HG03558 (cell line): Measurements from ENCODE around the gene KCNT2.
"Not testable (repeated sequence)": the region's sequence is repeated elsewhere in the genome, so short reads cannot be mapped to it uniquely, and the experiment has no call there.

Experiments used
- ATAC-seq: cut with Tn5 transposase; IDR thresholded peaks from one replicate; pipeline ENCODE4 v1.9.1; 2021; ENCODE audit warnings: moderate number of reproducible peaks; ENCODE audit not compliant: unreplicated experiment; ENCODE audit errors: extremely low read depth

The KCNT2 gene

DNA sequence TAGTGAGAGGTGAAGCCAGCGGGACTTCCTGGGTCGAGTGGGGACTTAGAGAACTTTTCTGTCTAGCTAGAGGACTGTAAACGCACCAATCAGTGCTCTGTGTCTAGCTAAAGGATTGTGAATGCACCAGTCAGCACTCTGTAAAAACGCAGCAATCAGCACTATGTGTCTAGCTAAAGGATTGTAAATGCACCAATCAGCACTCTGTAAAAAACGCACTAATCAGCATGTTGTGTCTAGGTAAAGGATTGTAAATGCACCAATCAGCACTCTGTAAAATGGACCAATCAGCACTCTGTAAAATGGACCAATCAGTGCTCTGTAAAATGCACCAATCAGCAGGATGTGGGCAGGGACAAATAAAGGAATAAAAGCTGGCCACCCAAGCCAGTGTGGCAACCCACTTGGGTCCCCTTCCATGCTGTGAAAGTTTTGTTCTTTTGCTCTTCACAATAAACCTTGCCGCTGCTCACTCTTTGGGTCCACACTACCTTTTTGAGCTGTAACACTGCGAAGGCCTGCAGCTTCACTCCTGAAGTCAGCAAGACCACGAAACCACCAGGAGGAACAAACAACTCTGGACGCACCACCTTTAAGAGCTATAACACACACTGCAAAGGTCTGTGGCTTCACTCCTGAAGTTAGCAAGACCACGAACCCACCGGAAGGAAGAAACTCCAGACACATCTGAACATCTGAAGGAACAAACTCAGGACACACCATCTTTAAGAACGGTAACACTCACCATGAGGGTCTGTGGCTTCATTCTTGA lies 85.5 kb downstream of the KCNT2 start:
- not testable (repeated sequence) for ATAC-seq

DNA sequence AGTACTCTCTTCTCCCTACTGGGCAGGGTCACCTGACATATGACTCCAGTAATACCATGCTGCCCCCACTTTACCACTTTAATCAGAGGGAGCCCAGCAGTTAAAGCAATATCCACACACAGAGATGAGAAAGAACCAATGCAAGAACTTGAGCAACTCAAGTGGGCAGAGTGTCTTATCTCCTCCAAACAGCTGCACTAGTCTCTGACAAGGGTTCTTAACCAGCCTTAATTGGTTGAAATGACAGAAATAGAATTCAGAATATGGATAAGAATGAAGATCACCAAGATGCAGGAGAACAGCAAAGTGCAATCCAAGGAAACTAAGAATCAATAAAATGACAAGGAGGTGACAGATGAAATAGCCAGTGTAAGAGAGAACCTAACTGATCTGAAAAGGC lies 91.0 kb downstream of the KCNT2 start:
- no peak for ATAC-seq

GRCh38 chr1:196516373-196516772 lies 91.9 kb downstream of the KCNT2 start:
- ATAC-seq, result no peak

- ATAC-seq, result no peak
Measured at GRCh38 chr1:196515904-196516303, 92.3 kb downstream of the KCNT2 start.

- no peak for ATAC-seq
Measured at GRCh38 chr1:196513821-196514220, 94.4 kb downstream of the KCNT2 start.

- no peak for ATAC-seq
Measured at GRCh38 chr1:196510451-196510850, 97.8 kb downstream of the KCNT2 start.

GRCh38 chr1:196504224-196504623 lies 104.0 kb downstream of the KCNT2 start:
- not testable (repeated sequence) for ATAC-seq

- ATAC-seq, result no peak
Measured at GRCh38 chr1:196502437-196502836, 105.8 kb downstream of the KCNT2 start.

- ATAC-seq, result no peak
Measured at GRCh38 chr1:196501760-196502428, 106.3 kb downstream of the KCNT2 start.

DNA sequence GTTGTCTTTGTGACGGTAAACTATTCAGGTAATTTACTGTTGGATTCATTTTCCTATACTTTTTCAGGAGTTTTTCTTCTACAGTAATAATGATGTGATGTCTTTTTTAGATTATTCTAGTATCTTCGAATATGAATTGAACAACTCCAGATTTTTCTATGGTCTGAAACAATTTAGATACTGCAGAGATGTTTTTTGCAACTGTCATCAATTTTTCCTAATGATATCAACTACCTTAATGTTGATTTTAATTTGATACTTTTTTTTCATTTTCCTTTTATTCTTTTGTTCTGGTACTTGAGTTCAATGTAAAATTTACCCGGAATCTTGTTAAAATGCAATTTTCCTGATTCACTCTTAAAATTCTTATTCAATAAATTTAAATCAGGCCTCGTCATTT lies 110.4 kb downstream of the KCNT2 start:
- ATAC-seq, result no peak

- no peak for ATAC-seq
Measured at GRCh38 chr1:196494766-196495165, 113.5 kb downstream of the KCNT2 start.

- no peak for ATAC-seq
Measured at GRCh38 chr1:196493881-196494280, 114.4 kb downstream of the KCNT2 start.

- ATAC-seq, result no peak
Measured at GRCh38 chr1:196488579-196488978, 119.7 kb downstream of the KCNT2 start.

DNA sequence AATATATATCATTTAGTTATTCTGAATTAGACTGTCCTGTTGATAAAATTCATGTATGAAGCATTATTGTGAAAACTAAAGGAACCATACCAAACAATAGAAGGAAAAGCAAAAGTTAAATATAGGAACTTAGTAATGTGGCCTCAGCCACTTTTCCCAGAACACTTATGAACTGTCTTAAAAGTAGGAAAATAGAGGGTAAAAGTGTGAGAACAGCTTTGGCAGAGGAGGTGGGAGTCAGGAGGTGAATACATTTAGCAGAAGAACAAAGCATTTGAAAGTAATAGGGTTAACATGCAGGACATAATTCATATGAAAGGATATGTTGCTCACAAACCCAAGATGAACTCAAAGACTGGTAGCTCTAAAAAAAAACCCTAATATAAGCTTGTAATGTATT lies 121.9 kb downstream of the KCNT2 start:
- ATAC-seq, result no peak

DNA sequence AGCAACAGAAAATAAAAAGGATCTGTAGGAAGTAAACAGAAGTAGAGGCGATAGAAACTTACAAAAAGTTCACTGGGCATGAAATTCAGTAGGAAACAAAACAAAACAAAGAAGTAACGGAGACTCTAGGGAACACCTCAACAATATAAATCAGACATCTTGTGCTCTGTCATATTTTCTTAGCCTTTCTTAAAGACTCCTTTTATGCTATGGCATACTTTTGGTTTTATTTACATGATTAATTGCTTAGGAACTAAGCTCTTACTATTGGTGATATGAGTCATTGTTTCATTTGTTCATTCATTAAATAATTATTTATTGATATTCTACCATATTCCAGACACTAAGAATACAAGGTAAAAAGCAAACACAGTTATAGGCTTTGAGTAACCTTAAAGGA lies 126.6 kb downstream of the KCNT2 start:
- ATAC-seq, result no peak

GRCh38 chr1:196477262-196477661 lies 131.0 kb downstream of the KCNT2 start:
- no peak for ATAC-seq

DNA sequence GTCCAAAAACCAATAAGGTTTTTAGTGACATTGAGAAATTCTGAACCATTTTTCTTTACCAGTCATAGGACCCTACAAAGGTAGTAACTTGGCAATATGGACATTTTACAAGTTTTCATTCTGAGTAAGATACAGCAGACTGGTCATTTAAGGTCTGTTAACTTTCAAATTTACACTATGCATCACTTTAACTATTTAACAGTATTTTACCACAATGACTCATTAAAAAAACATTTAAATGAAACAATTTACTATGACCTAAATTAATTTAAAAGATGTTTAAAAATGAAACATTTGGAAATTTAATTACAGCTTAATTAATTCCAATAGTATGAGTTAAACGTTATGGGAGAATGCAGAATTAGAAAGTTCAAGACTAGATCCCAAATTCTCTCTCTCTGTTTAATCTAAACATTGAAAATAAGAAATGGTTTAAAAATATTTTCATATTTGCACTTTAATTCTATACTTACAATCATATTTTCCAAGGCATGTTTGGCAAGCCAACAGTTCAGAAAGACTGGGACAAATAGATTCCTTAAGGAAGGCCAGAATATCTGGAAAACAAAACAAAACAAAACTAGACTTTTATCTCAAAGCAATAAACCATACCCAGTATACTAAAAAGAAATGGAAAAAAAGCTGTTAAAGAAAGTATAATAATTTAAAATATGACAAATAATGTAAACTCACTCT lies 140.9 kb downstream of the KCNT2 start:
- ATAC-seq, result no peak

- no peak for ATAC-seq
Measured at GRCh38 chr1:196466654-196467053, 141.6 kb downstream of the KCNT2 start.

- no peak for ATAC-seq
Measured at GRCh38 chr1:196466166-196466565, 142.1 kb downstream of the KCNT2 start.

GRCh38 chr1:196464480-196464941 lies 143.7 kb downstream of the KCNT2 start:
- no peak for ATAC-seq

DNA sequence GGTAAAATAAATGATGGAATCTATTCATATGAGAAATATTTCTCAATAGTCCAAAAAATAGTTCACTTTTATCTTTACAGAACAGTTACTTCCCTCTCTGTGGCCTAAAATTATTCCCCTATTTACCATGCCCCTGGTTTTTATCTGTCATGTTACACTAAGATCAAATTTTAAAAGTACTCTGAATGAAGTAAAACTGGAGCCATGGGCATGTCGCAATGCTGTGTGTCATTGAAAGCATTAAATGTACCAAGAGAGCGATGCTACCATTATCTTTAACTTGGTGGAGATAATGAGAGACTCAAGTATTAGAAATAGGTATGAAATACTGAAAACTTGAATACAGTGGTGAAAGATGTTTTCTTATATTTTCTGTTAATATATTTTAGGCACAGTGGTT lies 146.2 kb downstream of the KCNT2 start:
- no peak for ATAC-seq
